CD1c-positive myeloid dendritic cell (primary cell): Measurements from ENCODE around the gene CD84.
"Not testable (repeated sequence)": the region's sequence is repeated elsewhere in the genome, so short reads cannot be mapped to it uniquely, and the experiment has no call there.

Source experiments
- DNase-seq: peaks from one replicate; pipeline ENCODE4 v3.0.0-alpha.2; 2016; ENCODE audit errors: extremely low spot score

The CD84 gene

GRCh38 chr1:160540859-160541233 is 38.5 kb downstream of the CD84 start:
- no peak for DNase-seq

- peak; percentile 68 for DNase-seq
These were observed 39.1 kb downstream of the CD84 start for GRCh38 chr1:160539990-160540858.

GRCh38 chr1:160539684-160539989 is 39.7 kb downstream of the CD84 start:
- DNase-seq, result no peak

- DNase-seq, result no peak
These were observed 40.2 kb downstream of the CD84 start for GRCh38 chr1:160538985-160539651.

GRCh38 chr1:160537714-160538665 is 41.3 kb downstream of the CD84 start:
- DNase-seq, result no peak

- no peak for DNase-seq
These were observed 44.3 kb downstream of the CD84 start for GRCh38 chr1:160534823-160535605.

GRCh38 chr1:160532557-160532813 is 46.8 kb downstream of the CD84 start:
- not testable (repeated sequence) for DNase-seq

GRCh38 chr1:160531809-160532556 is 47.3 kb downstream of the CD84 start:
- not testable (repeated sequence) for DNase-seq

GRCh38 chr1:160529401-160529952 is 49.8 kb downstream of the CD84 start:
- not testable (repeated sequence) for DNase-seq

GRCh38 chr1:160523789-160524188 is 55.5 kb downstream of the CD84 start:
- DNase-seq, result not testable (repeated sequence)

GRCh38 chr1:160522622-160523345 is 56.5 kb downstream of the CD84 start, which contains the start of gene SLAMF6:
Gene SLAMF6, minus strand, starts transcription at chr1:160523255. Its CDS starts 63 bp downstream, at chr1:160523192.
- DNase-seq, result peak; percentile 45

GRCh38 chr1:160522136-160522535 is 57.2 kb downstream of the CD84 start:
- DNase-seq, result no peak

GRCh38 chr1:160521554-160521953 is 57.7 kb downstream of the CD84 start:
- DNase-seq, result no peak

- no peak for DNase-seq
These were observed 58.3 kb downstream of the CD84 start for GRCh38 chr1:160520999-160521398.

GRCh38 chr1:160520582-160520981 is 58.7 kb downstream of the CD84 start:
- DNase-seq, result no peak

- DNase-seq, result no peak
These were observed 59.5 kb downstream of the CD84 start for GRCh38 chr1:160519642-160520435.

- DNase-seq, result not testable (repeated sequence)
These were observed 61.8 kb downstream of the CD84 start for GRCh38 chr1:160517519-160517918.

- not testable (repeated sequence) for DNase-seq
These were observed 63.4 kb downstream of the CD84 start for GRCh38 chr1:160515908-160516307.

- no peak for DNase-seq
These were observed 74.6 kb downstream of the CD84 start for GRCh38 chr1:160504651-160505050.
